Prostate gland (tissue), 2 donors: Measurements from ENCODE around the gene SELENOW.

Experiments
- CTCF ChIP-seq, 4 experiments: fragments of 200-600 bp in 2 of 4; fragments of 450-650 bp in 2 of 4; sonication (generic) in 2 of 4; IDR thresholded peaks; 1 replicate in 3 of 4; 2 replicates in 1 of 4; pipeline ENCODE4 v1.5.1; 2016 to 2019; ENCODE audit warnings: antibody characterized with exemption in 4 of 4, mild to moderate bottlenecking in 2 of 4, moderate library complexity in 2 of 4
- POLR2AphosphoS5 ChIP-seq: sonication (generic); formaldehyde crosslinking; IDR thresholded peaks from one replicate; pipeline ENCODE4 v1.6.1; 2017; ENCODE audit warnings: antibody characterized with exemption

GRCh38 chr19:47832723-47833122 is 54.2 kb downstream of the SELENOW start:
- TF ChIP-seq POLR2AphosphoS5 (no peak), CTCF (IDR thresholded peaks at IDR 0.05) (no peak)
